ENCODE data around the gene ALKBH5. TPM values are rescaled to one million over a fixed set of nuclear protein-coding genes. Genes with fewer than 3 reads are reported as not detected.

The ALKBH5 gene
- total RNA-seq, 1 donor from 2014 or later: 57.9 TPM

DNA sequence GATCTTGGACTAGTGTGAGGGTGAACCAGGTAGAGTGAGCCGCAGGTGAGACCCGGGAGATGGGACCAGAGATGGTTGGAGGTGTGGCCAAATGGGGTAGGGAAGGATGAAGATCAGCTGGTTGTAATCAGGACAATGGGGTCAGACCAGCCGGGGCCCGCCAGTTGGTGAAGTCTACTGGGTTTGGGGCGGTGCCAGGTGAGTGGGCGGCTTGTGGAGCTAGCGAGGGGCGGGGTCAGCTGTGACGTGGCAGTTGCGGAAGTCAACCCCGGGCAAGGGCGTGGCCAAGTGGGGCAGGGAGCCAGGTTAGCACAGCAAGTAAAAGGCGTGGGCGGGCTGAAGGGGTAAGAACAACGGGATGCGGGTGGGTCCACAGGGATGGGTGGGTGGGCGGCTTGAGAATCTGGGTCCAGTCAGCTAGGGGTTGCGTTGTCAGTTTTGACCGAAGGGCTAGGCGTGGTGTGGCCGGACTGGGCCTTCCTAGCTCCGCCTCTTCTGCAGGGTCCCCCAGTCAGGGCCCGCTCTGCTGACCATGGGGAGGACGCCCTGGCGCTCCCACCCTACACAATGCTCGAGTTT lies 25.5 kb upstream of the ALKBH5 start:
- peak; percentile 77 to 79 for DNase-seq (ENCODE audit: low read depth in 2 of 2)

DNA sequence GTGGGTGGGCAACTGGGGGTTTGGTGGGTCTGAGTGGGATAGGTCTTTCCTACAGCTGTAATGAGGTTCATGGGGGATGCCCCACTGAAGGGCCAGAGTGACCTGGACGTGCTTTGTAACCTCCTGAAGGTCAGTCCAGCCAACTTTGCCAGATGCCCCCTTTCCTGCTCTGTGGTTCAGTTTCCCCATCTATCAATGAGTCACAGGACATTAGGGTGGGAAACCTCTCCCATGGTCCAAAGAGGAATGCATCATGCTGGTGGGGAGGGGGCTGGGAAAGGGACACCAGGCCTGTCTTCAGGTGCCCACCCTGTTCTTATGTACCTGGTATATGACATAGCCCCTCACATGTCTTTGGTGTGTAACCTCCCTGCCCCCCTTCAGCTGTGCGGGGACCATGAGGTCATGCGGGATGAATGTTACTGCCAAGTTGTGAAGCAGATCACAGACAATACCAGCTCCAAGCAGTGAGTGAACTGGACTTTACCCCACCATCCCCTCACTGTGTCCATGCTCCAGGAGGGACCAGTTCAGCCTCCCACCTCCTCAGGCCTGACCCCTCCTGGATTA lies 24.0 kb upstream of the ALKBH5 start:
- DNase-seq (ENCODE audit: low read depth in 2 of 2): no peak

DNA sequence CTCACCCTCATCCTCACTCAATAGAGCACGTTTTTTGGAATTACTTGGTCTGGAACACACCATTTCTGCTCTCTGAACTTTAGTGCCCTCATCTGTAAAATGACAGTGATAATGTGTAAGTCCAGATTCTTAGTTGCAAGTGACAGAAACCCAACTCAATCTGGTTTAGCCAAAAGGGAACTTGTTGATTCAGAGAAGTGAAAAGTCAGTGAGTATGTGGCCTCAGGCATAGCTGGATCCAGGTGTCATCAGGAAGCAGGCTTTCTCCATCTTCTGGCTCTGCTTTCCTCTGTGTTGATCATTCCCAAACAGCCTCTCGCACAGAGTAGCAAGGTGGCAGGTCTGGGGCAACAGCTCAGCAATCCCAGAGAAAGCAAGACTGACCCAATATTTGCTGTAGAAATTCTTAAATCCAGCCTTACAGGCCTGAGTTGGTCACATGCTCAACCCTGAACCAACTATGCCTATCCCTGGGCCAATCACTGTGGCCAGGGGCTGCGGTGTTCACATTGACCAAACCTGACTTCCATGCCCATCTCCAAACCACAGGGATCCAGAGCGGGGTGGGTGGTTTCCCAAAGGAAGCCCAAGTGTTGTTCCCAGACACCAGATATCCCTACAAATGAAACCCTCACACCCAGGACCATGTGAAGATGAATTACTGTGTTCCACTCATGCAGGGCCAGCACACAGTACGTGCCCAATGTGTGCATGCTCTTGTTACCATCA lies 23.3 kb upstream of the ALKBH5 start:
- no peak for DNase-seq (ENCODE audit: low read depth in 2 of 2)

DNA sequence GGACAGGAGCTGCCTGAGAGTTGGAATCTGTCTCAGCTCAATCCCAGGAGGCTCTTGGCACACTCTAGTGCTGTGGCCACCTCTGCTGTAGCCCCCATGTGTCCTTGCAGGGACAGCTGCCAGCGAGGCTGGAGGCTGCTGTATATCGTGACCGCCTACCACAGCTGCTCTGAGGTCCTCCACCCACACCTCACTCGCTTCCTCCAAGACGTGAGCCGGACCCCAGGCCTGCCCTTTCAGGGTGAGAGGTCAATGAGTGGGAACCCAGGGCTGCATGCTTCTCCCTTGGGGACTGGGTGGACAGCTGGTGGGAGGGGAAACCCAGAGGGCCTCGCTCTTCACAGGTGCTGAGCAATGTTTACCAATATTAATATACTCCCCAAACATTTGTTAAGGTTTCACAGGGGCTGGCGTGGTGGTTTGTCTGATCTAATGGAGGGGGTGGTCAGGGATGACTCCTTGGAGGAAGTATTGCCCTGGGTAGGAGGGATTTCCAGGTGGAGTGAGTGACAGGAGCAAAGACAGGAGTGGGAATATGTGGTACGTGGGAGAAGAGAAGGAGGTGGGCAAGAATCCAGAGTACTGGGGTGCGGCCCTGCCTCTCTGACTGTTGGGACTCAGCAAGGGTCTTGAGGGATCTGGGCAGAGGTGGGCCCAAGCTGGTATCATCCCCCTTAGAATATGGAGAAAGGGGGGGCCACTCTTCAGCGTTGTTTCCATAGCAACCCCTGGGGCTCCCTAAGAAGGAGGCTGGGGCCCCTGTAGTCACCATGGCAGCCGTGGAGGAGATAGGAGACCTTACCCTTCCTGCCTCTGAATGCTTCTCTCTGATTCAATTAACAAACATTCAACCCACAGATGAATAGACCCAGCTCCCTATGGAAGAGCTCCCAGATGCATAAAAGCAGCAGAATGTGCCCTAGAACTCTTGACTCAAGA lies 22.2 kb upstream of the ALKBH5 start:
- no peak for DNase-seq (ENCODE audit: low read depth in 2 of 2)

DNA sequence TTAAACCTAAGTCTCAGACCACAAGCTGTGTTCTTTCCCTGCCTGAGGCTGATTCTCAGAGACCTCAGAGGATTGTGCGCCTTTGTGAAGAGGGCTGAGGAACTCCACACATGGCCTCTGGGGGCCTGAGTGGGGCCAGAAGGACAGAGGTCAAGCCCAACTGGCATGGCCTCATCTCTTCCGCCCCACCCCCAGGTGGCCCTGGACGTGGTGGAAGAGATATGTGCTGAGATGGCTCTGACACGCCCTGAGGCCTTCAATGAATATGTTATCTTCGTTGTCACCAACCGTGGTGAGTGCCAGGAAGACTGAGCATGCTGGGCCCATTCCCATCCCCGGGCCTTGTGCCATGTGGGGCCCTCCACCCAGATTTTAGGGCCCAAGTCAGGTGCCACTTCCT lies 20.1 kb upstream of the ALKBH5 start:
- DNase-seq (ENCODE audit: low read depth in 2 of 2): no peak

DNA sequence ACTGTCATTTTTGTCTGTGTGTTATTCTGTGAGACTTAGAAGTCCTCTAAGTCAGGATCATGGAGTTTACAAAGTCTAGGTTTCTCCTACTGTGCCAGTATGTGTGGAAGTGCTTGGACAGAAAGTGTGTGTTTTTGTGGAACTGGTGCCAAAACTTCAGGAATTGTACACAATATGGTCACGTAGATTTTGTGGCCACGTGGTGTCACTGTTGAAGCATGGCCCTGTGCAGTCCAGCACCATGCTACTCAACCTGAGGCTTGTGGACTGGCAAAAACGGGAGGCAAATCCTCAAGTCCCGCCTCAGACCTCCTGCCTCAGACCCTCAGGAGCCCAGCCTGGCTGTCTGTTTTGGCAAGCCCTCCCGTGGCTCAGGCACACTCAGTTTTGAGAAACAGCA lies 16.7 kb upstream of the ALKBH5 start:
- DNase-seq (ENCODE audit: low read depth in 2 of 2): no peak

DNA sequence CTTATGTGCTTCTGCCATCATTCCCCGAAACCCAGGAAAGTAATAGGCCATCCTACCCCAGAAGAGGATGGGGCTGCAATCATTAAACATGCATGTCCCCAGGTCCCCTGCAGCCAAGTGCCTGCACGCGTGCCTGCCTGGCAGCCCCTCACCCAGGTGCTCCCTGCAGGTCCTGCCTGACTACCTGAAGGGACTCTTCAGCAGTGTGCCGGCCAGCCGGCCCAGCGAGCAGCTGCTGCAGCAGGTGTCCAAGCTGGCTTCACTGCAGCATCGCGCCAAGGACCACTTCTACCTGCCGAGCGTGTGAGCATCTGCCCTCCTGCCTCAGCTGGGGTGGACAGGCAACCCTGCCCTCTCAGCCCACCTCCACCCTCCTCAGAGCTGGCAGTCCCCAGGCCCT lies 16.2 kb upstream of the ALKBH5 start:
- DNase-seq (ENCODE audit: low read depth in 2 of 2): no peak

DNA sequence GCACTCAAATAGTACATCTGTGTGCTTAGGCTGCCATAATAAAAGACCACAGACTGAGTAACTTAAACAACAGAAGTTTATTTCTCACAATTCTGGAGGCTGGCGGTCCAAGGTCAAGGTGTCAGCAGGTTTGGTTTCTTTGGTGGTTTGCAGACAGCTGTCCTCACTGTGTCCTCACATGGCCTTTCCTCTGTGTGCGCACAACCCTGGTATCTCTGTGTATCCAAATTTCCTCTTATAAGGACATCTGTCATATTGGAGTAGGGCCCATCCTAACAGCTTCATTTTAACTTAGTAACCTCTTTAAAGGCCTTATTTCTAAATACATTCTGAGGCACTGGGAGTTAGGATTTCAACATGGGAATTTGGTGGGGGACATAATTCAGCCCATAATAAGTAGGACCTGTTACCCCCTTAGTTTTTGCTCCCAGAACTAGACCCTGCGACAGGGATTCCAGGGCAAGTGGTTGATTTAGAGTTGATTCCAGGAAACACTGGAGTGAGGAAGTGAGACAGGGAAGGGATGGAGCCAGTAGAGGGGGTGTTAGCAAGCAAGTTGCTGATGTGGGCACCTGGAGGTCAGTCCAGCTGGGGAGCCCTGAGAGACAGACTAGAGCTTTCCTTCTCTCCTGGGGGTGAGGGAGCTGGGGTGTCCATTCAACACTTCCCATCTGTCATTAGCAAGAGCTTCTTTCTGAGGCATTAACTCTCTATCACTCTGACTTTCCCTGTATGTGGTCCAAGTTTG lies 10.9 kb upstream of the ALKBH5 start:
- DNase-seq (ENCODE audit: low read depth in 2 of 2): no peak

DNA sequence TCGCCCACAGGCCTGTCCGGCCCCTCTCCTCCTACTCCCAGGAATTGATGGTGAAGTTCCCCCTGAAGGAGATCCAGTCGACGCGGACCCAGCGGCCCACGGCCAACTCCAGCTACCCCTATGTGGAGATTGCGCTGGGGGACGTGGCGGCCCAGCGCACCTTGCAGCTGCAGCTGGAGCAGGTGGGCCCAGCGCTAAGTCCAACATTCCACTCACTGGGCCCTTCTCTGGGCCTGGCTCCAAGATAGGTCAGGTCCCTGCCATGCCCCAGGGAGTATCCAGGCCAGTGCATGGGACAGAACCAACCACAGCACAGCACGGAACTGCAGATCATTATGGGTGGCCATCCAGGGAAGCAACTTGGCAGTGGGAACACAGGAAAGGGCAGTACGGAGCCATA lies 9.9 kb upstream of the ALKBH5 start:
- DNase-seq (ENCODE audit: low read depth in 2 of 2): no peak

DNA sequence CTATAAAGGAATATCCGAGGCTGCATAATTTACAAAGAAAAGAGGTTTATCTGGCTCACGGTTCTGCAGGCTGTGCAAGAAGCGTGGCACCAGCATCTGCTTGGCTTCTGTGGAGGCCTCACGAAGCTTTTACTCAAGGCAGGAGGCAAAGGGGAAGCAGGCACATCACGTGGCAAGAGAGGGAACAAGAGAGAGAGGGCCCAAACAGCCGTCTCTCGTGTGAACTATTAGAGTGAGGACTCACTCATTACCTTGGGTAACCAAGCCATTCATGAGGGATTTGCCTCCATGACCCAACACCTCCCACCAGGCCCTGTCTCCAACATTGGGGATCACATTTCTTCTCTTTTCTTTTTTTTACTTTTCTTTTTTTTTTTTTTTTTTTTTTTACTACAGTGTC lies 7.5 kb upstream of the ALKBH5 start:
- DNase-seq (ENCODE audit: low read depth in 2 of 2): no peak

DNA sequence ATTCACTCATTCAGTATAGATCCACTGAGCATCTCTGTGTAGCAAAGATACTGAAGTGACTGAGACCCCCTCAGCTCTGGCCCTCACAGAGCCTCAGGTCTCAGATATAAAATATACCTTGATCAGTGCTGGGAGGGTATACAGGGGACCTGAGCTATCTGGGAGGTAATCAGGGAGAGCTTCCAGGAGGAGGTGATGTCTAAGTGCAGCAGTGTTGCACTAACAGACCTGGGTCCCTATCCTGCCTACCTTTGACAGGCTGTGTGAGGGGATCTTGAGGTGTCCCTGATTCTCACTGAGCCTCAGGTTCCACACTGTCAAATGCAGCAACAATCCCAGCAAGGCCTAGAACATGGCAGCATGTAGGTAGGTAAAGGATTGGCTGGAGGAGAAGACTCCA lies 6.5 kb upstream of the ALKBH5 start:
- DNase-seq (ENCODE audit: low read depth in 2 of 2): no peak

DNA sequence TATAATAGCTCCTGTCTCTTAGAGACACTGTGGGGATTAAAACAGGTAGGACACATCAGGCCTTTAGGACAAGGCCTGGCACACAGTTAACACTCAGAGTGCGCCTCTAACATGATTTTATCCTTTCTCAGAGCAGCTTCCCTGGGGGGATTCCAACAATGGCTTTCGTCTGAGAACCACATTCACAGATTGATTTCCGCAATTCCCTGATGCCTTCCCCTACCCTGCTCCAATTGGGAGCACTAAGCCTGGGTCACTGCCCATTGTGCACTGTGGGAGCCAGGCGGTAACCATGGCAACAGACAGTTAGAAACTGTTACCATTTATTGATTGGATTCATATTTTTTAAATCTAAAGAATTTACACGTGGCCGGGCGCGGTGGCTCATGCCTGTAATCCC lies 5.9 kb upstream of the ALKBH5 start:
- DNase-seq (ENCODE audit: low read depth in 2 of 2): no peak

DNA sequence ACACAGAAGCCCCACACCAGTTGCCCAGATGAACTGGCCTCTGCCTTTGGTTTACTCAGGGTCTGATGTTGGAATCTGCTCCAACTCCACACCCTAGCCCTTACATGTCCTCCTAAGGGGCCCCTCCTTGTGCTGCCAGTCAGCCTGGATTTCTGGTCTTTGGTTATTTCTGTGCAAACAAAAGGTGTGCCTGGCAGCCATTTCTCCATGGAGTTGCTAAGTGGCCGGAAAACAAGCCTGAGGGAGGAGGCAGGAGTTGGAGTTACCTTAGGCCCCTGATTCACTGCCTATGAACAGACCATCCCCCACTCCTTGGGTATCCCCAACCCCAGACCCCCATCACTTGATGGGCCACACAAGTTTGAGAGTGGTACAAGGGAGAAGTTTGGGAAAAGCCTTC lies 4.4 kb upstream of the ALKBH5 start:
- no peak for DNase-seq (ENCODE audit: low read depth in 2 of 2)

DNA sequence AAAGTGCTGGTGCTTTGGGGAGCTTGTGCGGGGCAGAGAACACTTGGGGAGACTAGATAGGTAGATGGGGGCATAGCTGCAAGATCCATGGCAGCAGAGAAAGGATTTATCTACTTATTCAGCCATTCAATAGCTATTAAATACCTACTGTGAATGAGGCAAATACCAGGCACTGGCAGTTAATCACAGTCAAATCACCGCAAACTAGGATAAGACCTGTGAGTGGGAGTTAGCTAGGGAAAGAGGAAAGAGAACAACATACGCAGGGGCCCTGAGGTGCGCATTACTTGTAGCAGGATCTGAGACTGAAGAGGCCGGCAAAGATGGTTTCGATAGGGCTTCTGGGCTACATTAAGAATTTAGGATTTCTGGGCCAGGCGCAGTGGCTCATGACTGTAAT lies 3.8 kb upstream of the ALKBH5 start:
- DNase-seq (ENCODE audit: low read depth in 2 of 2): no peak

DNA sequence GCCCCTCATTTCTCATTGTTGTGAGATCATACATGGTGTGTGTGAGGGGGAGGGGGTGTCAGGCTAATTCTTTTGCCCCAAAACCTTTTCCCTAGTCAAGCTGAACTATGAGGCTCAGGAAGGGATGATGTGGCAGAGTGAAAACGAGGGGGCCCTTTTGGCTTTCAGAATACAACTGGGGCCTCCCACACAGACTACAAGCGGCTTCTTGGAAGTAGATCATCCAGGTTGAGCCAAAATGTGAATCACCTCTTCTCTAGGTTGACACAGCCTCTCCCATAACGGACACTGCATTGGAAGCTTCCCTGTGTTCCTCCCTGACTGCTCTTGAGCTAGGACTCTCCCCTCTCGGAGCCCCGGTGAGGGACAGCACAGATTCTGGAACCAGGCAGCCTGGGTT lies 2.3 kb upstream of the ALKBH5 start:
- DNase-seq (ENCODE audit: low read depth in 2 of 2): no peak

DNA sequence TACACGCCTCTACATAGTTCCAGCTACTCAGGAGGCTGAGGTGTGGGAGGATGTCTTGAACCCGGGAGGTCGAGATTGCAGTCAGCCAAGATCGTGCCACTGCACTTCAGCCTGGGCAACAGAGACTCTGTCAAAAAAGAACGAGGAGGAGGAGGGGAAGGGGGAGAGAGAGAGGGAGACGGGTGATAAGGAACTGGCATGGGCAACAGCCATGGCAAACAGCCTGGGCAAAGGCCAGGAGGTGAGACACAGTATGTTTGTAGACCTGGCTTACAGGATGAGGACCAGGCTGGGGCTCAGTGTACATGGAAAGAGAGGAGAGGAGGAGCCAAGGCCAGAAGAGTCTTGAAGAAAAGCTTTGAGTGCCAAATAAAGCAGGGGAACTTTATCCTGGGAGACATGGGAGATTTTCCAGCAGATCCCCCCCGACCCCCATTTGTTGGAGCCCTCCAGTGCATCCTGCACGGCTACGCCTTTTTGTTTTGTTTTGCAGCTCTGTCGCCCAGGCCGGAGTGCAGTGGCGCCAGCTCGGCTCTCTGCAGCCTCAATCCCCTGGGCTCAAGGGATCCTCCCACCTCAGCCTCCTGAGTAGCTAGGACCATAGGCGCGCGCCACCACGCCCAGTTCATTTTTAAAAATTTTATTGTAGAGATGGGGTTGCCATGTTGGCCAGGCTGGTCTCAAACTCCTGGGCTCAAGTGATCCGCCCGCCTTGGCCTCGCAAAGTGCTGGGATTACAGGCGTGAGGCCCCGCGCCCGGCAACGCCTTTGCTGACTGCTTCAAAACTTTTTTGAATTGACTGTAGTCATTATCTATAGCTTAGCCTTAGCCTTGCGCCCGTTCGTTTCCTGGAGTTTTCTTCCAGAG lies 1.3 kb upstream of the ALKBH5 start:
- DNase-seq (ENCODE audit: low read depth in 2 of 2): no peak

DNA sequence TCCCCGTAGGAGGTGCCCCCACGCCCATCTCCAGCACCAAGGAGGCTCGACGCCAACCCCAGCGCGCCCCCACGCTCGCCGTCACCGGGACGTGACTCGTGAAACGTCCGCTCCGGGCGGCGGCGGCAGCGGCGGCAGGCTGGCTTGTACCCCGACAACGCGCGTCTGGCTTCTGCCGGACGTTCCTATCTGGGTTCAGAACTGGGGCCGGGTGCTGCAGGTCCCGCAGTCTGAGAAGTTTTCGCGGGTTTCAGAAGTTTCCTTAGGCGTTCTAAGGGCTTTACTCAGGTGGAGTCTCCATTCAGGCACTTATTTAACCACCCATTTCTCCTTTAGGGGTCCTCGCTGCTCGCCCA lies 672 bp upstream of the ALKBH5 start:
- peak in 1 of 2 donors; percentile 83 for DNase-seq (ENCODE audit: low read depth in 2 of 2)

DNA sequence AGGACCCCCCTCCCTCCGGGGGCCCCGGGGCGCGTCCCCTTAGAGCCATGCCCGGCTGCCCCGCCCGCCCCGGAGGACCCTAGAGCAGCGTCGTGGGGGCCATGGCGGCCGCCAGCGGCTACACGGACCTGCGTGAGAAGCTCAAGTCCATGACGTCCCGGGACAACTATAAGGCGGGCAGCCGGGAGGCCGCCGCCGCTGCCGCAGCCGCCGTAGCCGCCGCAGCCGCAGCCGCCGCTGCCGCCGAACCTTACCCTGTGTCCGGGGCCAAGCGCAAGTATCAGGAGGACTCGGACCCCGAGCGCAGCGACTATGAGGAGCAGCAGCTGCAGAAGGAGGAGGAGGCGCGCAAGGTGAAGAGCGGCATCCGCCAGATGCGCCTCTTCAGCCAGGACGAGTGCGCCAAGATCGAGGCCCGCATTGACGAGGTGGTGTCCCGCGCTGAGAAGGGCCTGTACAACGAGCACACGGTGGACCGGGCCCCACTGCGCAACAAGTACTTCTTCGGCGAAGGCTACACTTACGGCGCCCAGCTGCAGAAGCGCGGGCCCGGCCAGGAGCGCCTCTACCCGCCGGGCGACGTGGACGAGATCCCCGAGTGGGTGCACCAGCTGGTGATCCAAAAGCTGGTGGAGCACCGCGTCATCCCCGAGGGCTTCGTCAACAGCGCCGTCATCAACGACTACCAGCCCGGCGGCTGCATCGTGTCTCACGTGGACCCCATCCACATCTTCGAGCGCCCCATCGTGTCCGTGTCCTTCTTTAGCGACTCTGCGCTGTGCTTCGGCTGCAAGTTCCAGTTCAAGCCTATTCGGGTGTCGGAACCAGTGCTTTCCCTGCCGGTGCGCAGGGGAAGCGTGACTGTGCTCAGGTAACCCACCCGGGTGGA lies 759 bp downstream of the ALKBH5 start:
- DNase-seq (ENCODE audit: low read depth in 2 of 2): peak in 1 of 2 donors; percentile 55

DNA sequence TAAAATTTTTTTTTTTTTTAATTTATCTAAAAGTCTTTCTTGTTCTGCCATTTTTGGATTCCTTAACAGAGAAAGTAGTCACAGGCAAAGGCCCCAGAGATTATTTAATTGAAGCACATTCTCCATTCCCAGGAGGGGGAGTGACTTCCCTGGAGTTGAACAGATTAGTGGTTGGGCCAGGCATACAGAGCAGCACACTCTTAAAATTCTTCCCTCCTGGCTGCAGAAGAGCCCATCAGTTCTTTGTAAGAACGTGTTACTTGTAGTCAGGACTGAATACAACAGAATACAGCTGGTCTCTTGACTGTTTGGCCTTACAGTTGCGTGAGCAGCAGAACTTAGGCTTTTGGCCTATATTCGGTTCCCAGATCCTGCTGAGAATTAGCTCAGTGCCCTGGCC lies 1.8 kb downstream of the ALKBH5 start:
- peak in 1 of 2 donors; percentile 3 for DNase-seq (ENCODE audit: low read depth in 2 of 2)
